H1 (cell line): ENCODE measurements around the gene NEUROG1.

Source experiments
- GTF2F1 ChIP-seq: IDR thresholded peaks from 2 replicates; pipeline ENCODE4 v1.6.1; 2012; ENCODE audit warnings: low read depth, low read length, improper control_type of control experiment, borderline replicate concordance
- TAF1 ChIP-seq: IDR thresholded peaks from 2 replicates; pipeline ENCODE4 v1.6.1; 2011; ENCODE audit warnings: mild to moderate bottlenecking, low read depth, low read length

- TF ChIP-seq GTF2F1 (no peak), TAF1 (no peak)
Observed at GRCh38 chr5:135533794-135534193, 2.0 kb downstream of the NEUROG1 start.
